NCI-H460 (cell line): ENCODE data around the gene EDIL3. TPM values are rescaled to one million over a fixed set of nuclear protein-coding genes. Genes with fewer than 3 reads are reported as not detected.
"Not testable (repeated sequence)": the region's sequence is repeated elsewhere in the genome, so short reads cannot be mapped to it uniquely, and the experiment has no call there.

Experiments used
- DNase-seq: peaks from one replicate; pipeline ENCODE4 v3.0.0-alpha.2; 2016; ENCODE audit warnings: low read depth; ENCODE audit errors: extremely low read depth
- total RNA-seq: library from RNA; depleted of rRNA; stranded (reverse); fragments of >200 nt; shearing (Covaris generic); gene quantifications from 2 replicates; pipeline ENCODE4 v1.2.3, GENCODE V29; 2014

Gene EDIL3
- total RNA-seq, 1 experiment from 2014 or later: 39.4 TPM

DNA sequence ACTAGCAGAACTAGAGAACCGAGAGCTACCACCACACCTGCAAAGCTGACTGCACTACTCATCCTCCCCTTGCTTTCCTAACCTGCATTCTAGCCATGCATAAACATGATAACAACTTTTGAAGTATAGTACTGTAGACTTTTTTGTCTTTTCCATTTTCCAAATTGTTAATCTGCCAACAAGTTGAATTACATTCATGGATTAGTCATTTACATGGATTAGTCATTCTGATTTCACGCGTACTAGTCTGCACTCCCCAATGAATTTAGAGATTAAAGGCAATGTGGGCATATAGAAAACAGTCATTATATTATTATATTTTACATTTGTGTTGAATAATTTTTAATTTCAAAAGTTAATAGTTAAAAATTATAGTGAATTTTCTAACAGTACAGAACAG lies 81.4 kb downstream of the EDIL3 start:
- DNase-seq: no peak

DNA sequence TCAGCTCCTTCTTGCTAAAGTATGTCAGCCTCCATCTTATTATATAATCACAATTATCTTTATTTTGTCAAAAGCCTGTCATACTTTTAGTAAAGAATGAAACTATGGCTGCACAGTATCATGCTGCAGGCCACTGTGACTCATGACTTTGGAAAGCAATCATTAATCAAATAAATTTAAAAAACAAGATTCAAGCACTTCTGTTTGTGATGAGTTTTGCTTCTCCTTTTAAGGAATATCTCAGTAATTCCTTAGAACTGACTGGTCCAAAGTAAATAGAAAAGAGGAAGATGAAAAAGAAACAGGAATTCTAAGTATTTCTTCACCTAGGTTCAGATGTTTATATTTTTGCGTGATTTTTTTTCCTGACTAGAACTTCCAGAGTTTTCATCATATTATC lies 83.1 kb downstream of the EDIL3 start:
- no peak for DNase-seq

DNA sequence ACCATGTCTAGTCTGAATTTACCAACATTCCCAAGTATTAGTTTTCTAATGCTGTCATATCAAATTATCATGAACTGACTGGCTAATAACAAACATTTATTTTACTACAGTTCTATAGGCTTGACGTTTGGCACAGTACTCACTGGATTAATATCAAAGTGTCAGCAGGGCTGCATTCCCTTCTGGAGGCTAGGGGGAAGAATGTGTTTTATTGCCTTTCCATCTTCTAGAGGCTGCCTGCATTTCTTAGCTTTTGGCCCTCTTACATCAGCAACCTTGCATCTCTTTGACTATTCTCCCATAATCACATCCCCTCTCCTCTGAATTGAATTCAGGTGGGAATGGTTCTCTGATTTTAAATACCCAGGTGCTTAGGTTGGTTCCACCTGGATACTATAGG lies 84.7 kb downstream of the EDIL3 start:
- no peak for DNase-seq

DNA sequence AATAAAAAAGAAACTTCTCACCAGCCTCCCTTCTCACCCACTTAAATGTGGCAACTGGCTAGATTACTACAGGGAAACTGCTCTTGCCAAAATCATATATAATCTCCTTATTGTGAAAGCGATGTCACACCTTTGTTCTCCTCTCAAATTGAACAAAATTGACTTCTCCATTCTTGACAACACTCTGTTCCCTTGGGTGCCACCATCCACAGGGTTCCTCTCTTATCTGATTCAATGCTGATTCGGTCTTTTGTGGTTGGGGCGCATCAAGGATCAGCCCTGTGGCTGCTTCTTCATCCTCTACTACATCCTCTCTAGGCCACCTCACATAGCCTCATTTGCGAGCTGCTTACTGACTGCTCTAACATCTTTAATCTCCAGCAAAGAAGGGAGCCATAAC lies 86.1 kb downstream of the EDIL3 start:
- no peak for DNase-seq

DNA sequence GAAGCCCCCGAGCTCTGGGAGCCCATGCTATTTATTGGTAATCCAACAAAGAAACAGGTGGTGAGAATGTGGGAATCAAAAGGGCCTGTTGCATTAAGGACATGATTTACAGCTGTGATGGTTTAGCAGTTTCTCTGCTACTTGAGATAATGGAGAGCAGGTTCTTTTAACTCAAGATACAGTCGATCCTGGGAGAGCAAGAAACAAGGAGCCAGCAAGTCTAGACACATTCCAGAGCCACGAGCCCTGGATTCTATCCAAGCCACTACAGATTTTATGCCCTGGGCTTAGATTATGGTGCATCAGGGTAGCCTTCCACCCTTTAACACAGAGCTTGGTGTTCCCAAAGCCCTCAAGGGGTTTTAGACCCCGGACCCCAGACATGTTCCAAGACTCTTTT lies 87.0 kb downstream of the EDIL3 start:
- not testable (repeated sequence) for DNase-seq

DNA sequence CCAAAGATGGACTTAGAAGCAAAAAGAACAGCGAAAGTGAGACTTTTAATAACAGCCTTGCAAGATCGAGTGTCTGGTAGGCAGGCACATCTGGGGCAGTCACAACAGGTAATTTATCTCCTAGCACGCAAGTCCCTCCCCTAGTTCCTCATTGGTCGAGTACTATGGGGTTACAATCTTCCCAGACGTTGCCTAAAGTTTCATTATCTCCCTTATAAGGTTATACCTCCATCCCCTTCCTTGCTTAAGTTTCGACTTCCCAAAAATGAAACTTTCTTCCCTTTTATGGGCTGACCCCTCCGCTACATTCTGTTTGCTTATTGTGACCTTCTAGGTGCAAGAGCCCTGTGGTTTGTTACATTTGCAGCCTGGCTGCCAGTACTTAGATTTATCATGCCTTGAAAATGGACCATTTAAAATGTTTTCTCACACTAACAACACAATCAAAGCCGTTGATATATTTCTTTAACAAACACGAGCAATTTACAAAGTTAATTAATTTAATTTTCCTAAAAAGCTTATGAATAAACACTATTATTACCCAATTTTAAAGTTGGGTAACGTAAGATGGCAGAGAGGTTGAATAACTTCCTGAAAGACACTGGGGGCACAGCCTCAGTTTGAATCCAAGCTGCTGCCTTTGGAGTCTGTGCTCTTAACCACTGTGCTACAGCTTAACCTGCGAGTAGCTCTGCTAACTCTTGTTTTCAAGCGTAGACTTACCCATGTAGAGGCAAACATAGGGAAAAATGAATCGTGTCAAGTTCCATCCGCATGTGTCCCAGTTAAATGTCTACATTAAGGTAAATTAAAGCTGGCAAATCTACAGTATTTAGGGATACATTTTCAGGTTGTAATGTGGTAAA lies 91.7 kb downstream of the EDIL3 start:
- peak; percentile 55 for DNase-seq

DNA sequence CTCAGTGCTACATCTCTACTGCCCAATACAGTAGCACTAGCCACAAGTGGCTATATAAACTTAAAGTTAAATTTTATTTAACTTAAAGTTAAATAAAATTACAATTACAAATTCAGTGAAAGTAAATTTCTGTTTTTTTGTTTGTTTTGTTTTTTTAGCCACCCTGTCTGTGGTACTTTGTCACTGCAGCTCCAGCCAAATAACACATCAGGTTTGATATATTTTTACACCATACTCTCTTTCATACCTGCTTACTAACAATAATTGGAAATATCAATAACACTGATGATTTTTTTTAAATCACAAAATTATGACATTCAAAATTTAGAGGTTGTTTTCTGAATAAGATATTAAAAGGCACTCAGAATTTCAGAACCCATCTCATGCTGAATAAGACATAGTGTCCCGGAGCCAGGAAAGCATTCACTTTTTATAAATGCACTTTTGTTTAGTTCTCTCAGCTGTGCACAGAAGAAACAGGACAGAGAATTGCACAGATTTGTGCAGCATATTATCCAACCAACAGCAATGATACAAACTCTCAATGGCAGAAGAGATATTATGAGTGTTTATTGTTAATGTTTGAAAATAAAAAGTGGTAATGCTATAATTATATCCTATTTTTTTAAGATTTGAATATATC lies 92.6 kb downstream of the EDIL3 start:
- DNase-seq: no peak

DNA sequence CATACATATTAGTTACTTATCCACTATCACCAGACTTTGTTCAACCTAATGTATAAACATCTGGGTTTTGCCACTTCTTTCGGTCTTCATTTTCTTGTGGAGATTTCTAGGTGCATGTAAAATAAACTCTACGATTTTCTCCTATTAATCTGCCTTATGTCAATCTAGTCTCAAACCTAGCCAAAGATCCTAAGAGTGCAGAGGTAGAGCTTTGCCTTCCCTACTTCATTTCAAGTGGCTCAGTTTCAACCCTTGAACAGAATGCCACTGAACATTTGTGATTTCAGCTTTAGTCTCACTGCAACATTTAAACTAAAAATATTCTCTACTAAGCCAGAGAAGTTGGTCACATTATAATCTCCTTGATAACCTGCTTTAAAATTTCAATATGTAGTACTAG lies 94.0 kb downstream of the EDIL3 start:
- no peak for DNase-seq

DNA sequence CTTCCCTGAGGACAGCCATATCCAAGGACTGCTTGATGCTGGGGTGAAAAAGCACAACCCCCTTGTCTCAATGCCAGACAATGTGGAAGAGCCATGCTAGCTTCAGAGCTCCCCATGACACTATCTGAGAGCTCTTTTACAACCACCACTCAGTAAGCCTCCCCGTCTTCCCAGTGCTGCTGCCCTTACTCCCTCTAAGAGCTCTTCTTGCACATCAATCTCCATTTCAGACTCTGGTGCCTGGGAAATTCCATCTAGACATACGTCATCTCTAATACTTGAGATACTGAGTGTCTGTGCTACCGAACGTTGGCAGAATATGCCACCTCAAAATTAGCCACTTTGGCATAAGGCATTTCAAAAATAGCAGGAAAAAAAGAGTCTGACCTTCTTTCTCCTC lies 94.5 kb downstream of the EDIL3 start:
- peak; percentile 38 for DNase-seq

DNA sequence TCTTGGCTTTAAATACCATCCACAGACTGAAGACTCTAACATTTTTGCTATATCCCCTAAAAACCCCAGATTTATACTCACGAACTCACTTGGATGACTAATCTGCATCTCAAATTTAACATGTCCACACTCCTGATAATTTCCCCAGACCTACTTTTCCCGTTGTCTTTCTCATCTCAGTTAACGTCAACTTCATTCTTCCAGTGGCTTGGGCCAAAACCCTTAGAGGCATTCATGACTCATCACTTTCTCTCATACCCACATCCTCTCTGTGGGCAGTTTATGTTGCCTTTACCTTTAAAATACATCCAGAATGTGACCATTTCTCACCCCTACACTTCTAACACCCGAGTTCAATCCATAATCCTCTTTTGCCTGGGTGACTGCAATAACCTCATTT lies 96.7 kb downstream of the EDIL3 start:
- DNase-seq: peak; percentile 81

DNA sequence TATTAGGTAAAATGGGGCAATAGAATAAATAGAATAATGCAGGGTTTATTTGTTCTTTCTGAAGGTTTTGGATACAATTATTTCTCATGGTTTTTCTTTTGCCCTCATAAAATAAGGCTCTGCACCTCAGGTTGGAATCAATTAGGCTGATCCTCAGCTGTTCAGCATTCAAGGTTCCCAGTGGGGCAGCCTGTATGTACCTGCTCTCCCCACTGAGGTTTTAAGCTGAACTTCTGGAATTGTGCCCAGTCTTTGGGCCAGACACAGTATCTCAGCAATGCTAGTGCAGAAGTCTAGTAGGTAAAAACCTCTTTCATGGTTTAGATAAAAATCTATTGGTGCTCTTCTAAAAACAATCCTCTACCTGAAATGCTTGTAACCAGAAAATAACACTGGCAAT lies 98.0 kb downstream of the EDIL3 start:
- DNase-seq: no peak

DNA sequence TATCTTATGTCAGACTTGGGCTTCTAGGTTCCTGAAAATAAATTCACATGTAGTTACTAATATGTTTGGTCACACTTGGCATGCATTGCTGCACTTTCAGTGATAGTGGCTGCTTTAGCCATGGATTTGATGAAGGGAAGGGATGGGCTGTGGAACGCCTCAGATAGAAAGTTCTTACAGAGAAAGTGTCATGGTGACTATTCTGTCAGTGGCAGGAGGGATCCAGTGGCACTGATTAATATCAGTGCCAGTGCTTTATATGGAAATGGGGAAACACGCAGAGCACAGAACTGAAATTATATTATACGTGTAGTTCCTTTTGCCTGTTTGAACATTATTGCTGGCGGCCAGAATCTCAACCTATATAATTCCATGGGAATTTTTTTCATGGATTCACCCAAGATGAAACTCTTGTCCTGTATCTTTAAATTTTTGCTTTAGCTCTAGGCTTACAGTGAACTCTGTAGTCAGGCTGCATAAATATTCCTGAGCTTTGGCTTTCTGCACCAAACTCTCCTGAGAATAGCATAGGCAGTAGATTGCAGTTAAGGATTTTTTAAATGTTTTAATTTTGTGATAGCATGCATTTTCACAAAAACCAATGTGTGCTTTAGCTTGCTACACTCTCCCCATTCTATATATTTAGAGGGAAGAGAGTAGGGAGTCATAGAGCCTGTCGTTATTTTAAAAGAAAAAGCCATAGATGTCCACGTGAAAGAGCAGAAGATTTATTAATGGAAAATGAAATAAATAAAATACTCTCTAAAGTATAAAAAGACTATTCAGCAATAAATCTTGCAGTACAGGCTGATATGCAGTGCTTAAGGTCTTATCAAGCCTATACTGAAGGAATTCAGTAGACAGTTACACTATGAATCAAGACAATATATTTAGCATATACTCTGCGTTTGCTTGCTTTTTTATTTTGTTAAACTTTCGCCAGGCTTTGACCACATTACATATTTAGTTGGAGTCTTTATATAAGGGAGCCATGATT lies 98.7 kb downstream of the EDIL3 start:
- no peak for DNase-seq

DNA sequence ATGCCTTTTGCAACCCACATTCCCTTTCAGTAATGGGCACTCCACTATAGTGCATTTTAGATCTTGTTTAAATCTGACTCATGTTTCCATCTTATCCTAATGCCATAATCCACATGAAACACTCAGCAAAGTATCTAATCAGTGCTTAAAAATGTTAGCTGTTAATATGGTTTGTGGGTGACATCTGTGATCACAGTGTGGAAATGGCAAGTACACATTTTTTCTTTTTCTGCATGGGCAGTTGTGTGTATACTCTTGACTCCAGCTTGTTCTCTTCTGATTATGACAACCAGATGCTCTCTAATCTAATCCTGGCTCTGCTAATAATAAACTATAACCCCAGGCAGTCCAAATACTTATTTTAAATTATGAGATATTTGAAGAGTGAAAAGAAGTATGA lies 103.3 kb downstream of the EDIL3 start:
- DNase-seq: no peak

DNA sequence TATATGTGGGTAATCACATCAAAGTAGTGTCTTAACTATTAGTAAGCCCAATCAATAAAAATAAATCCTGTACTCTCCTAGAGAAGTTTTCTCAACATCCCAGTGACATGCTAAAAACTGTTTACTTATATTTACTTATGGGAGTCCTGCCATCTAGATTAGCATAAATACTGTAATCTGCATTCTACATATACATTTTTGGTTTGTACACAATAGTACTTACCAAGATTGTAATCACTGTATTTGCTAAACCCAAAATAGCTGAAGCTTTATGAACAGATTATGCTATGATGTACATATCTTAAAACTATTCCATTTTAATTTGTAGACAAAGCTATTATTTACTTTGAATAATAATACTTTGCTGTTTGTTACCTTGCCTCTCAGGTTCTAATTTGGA lies 105.4 kb downstream of the EDIL3 start:
- DNase-seq: no peak

DNA sequence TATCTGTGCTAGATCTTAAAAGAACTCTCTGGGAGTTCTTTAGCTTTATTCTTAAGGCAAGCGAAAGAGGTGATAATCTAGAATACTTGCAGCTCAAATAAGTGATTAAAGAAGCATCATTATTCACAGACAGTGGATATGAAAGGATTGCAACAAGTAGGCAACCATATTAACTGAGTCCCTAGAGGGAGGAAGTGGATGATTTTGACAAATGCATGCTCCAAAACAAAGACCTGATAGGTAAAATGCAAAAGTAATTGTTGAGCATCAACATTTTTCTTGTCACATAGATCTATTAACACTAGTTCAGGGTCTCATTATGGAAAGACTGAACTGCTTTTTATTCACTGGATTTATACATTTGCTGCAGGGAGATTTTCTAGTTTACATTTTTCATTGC lies 109.1 kb downstream of the EDIL3 start:
- DNase-seq: no peak

DNA sequence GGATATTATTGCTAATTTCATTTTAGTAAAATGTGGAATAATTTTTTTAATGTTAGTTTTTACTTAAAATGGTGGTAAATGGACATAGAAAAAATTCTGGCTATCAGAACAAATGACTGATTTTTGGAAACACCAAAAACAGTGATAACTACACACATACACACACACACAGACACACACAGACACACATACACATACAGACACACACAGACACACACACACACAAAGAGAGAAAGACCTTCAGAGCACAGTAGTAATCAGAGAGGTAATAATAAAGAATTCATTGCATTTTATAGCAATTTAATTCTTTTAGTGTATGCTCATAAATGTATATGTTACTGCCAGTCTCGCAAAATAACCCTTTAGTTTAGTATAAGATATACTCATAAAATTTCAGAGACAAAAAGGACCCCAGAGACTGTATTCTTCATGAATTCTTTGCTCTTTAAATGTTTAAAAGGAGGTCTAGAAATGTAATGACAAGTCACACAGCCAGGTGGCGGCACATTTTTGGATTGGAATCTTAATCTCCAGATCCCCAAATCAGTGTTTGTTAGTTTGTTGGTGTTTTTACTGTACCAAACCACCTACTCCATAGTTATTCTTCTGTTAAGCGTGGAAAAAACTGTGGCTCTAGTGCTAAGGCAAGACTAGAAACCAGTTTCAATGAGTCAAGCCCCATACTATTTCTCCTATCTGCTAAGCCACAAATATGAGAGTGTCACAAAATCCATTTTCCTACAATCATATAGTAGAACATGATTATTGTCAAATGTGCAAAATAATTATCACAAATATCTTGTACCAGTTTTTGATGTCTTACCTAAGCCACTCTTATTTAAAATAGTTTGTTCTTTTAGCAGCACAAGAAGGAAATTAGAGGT lies 109.9 kb downstream of the EDIL3 start:
- peak; percentile 37 for DNase-seq

DNA sequence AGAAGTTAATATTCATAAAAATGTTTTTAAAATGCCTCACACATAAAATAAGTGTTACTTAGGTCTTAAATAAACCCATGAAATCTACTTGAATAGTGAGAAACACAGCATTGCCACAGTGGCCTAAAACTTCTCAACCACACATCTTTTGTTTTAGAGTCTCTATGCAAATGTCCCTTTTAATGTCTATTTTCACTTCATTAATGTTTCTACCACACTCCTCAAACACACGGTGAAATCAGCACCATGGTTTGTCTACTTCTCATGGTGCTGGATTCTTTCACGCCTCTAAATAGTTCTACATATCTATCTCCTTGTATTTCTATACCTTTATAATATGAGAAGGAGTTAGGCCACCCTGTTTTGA lies 111.2 kb downstream of the EDIL3 start:
- no peak for DNase-seq

DNA sequence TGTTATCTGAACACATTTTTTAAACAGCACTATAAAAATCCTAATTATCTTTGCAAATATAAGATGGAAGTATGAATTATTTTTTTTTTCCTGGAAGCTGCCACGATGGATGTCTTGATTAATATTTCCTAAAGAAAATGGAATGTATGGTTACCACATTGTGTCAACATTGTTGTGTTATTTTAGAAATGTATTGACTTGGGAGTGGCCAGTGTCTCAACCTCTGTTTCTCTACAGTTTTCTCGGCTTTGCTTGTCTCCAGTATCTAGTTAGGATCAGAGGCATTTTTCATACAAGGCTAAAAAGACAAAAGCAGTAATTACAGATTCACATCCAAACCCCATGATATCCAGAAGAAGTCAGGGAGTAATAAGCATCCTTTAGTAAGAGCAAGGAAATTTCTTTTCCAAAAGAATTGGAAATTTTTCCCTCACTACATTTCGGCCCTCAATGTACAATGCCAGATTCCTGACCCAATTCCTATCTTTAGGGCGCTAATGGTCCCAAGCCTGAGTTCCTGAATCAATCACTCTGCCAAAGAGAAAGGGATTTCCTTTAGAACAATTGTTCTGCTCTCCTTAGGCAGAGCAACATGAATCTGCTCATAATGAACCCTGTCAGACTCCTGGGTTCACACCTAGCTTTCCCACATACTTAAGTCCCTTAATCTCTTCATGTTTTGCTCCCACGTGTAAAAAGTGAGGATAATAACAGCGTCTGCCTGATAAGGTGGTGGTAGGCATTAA lies 111.7 kb downstream of the EDIL3 start:
- DNase-seq: no peak

DNA sequence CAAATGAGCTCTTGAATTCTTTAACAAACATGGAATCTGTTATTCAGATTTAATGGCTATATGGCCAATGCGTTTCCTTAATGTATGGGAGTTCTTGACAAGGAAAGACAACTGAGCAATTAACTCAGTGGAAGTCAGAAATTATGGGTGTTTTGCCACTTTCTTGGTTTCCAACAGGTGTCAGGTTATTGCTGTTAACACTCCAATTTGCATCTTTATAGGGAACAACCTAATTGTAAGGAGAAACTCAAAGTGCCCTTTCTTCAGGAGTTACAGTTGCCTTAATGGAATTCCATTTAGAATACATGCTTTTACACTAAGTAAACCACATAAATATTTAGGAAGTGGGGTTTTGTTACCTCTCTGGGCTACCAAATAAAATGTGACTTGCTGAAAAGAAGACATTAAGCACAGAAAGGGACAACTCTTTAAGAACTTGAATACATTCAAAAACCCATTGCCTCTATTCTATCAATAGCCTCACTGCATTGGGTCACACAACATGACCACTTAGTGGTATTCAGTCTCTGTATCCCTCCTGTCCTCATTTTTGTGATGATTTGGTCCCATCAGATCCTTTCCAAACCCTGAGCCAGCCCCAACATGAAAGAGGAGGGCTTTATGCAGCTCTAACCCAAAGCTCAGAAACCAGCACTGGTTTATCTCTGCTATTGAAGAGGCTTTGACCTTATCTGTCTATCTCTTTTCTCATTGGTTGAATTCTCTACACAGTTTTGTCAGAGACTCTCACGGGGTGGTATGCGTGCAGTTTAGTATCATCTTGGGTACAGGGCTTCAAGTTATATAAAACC lies 118.7 kb downstream of the EDIL3 start:
- no peak for DNase-seq
